A549 (cell line): ENCODE measurements around the gene PPID.

Experiments
- CBX8 ChIP-seq: fragments of 200-600 bp; sonication (generic); IDR thresholded peaks from 2 replicates; pipeline ENCODE4 v1.6.1; 2016
- CHD4 ChIP-seq: fragments of 200-600 bp; sonication (generic); IDR thresholded peaks from 2 replicates; pipeline ENCODE4 v1.6.1; 2016; ENCODE audit warnings: antibody characterized with exemption, mild to moderate bottlenecking, borderline replicate concordance
- CTCF ChIP-seq: fragments of >200 bp; sonication (Bioruptor Twin); formaldehyde crosslinking; IDR thresholded peaks from 3 replicates; pipeline ENCODE4 v1.5.1; 2016
- ELK1 ChIP-seq: fragments of 150-350 bp; IDR thresholded peaks from 2 replicates; pipeline ENCODE4 v1.6.1; 2014; ENCODE audit warnings: low read depth, mild to moderate bottlenecking, low read length
- HES2 ChIP-seq: fragments of >200 bp; sonication (Bioruptor Twin); formaldehyde crosslinking; IDR thresholded peaks from 2 replicates; pipeline ENCODE4 v1.6.1; 2016
- KDM1A ChIP-seq: fragments of 200-600 bp; sonication (generic); IDR thresholded peaks from 2 replicates; pipeline ENCODE4 v1.6.1; 2016; ENCODE audit warnings: low read depth, mild to moderate bottlenecking
- MAX ChIP-seq: IDR thresholded peaks from 2 replicates; pipeline ENCODE4 v1.6.1; 2012
- PBX3 ChIP-seq: IDR thresholded peaks from 2 replicates; pipeline ENCODE4 v1.6.1; 2012
- REST ChIP-seq: fragments of 200-600 bp; sonication (generic); IDR thresholded peaks from 2 replicates; pipeline ENCODE4 v1.6.1; 2016; ENCODE audit warnings: antibody characterized with exemption, mild to moderate bottlenecking, moderate library complexity
- RNF2 ChIP-seq: fragments of 200-600 bp; sonication (generic); IDR thresholded peaks from 2 replicates; pipeline ENCODE4 v1.6.1; 2016; ENCODE audit warnings: low read depth, mild to moderate bottlenecking, antibody characterized with exemption, moderate library complexity, borderline replicate concordance
- USF2 ChIP-seq: fragments of 450-650 bp; IDR thresholded peaks from 2 replicates; pipeline ENCODE4 v1.6.1; 2014; ENCODE audit warnings: antibody characterized with exemption

- no peak for TF ChIP-seq PBX3
- TF ChIP-seq CHD4: no peak
- no peak for TF ChIP-seq RNF2
- no peak for TF ChIP-seq ELK1
- no peak for TF ChIP-seq CBX8
- no peak for TF ChIP-seq CTCF
- no peak for TF ChIP-seq MAX
- no peak for TF ChIP-seq USF2
- no peak for TF ChIP-seq REST
- no peak for TF ChIP-seq KDM1A
- TF ChIP-seq HES2: no peak
These were observed 44.4 kb downstream of the PPID start for GRCh38 chr4:158678767-158679166.
